H1 (cell line): Measurements from ENCODE around the gene ZNF3. TPM values are rescaled to one million over a fixed set of nuclear protein-coding genes. Genes with fewer than 3 reads are reported as not detected.

Experiments used
- CTCF ChIA-PET: fragments of 300-600 bp; sonication (Branson Sonifier 250); formaldehyde crosslinking; loops from one replicate; lab custom pipeline; 2021; ENCODE audit not compliant: partially characterized antibody; lab: Charles Lee
- POLR2A ChIA-PET: fragments of 300-600 bp; sonication (Branson Sonifier 250); formaldehyde crosslinking; loops from one replicate; lab custom pipeline; 2021; ENCODE audit warnings: inconsistent platforms; ENCODE audit not compliant: partially characterized antibody; lab: Charles Lee
- DNase-seq, 2 experiments: peaks; one replicate each; pipeline versions ENCODE4 v3.0.0 to v3.0.0-alpha.2; 2010 to 2022; ENCODE audit warnings: low spot score in 2 of 2, low read depth in 1 of 2, mixed read lengths in 1 of 2
- FAIRE-seq: peaks from 2 replicates; lab custom pipeline; 2011; peaks lifted over from hg19 to GRCh38; lab: Jason Lieb, UNC
- H2AFZ ChIP-seq: 2 replicates; pipeline ENCODE4 v1.8.1; 2012; ENCODE audit warnings: low read length, inconsistent platforms
- H2AK5ac ChIP-seq: 2 replicates; pipeline ENCODE4 v1.6.1; 2013; ENCODE audit warnings: low read depth, low read length
- H2BK120ac ChIP-seq: replicated peaks from 2 replicates; pipeline ENCODE3; 2013; ENCODE audit warnings: low read depth, low read length, inconsistent platforms
- H2BK12ac ChIP-seq: 2 replicates; pipeline ENCODE4 v1.6.1; 2013; ENCODE audit warnings: low read depth, low read length
- H2BK15ac ChIP-seq: 2 replicates; pipeline ENCODE4 v1.6.1; 2013; ENCODE audit warnings: low read length
- H2BK20ac ChIP-seq: 2 replicates; pipeline ENCODE4 v1.6.1; 2013; ENCODE audit warnings: low read length
- H2BK5ac ChIP-seq: 2 replicates; pipeline ENCODE4 v1.6.1; 2013; ENCODE audit warnings: low read depth, low read length
- H3K14ac ChIP-seq: 2 replicates; pipeline ENCODE4 v1.6.1; 2013; ENCODE audit warnings: inconsistent platforms; ENCODE audit not compliant: insufficient read length
- H3K18ac ChIP-seq: 2 replicates; pipeline ENCODE4 v1.6.1; 2013; ENCODE audit warnings: low read length; ENCODE audit errors: extremely low read depth
- H3K23ac ChIP-seq: 2 replicates; pipeline ENCODE4 v1.6.1; 2013; ENCODE audit warnings: inconsistent platforms; ENCODE audit not compliant: insufficient read length
- H3K23me2 ChIP-seq: 2 replicates; pipeline ENCODE4 v1.6.1; 2013; ENCODE audit warnings: low read depth, low read length
- H3K27ac ChIP-seq: 2 replicates; pipeline ENCODE4 v1.6.1; 2011; ENCODE audit warnings: low read depth, low read length, inconsistent platforms
- H3K27me3 ChIP-seq, 4 experiments: replicated peaks in 1 of 4; 1 replicate in 1 of 4; 2 replicates in 3 of 4; pipeline versions ENCODE4 v1.6.1 to v1.8.1; 2011 to 2013; ENCODE audit warnings: low read length in 3 of 4, mild to moderate bottlenecking in 3 of 4, inconsistent platforms in 2 of 4, mixed read lengths in 2 of 4, moderate library complexity in 1 of 4; ENCODE audit not compliant: control insufficient read depth in 3 of 4, insufficient read depth in 3 of 4; ENCODE audit errors: extremely low read depth in 1 of 4
- H3K36me3 ChIP-seq, 4 experiments: 2 replicates each; pipeline versions ENCODE4 v1.6.1 to v1.8.1; 2011 to 2013; ENCODE audit warnings: mild to moderate bottlenecking in 4 of 4, low read length in 3 of 4, moderate library complexity in 2 of 4, control low read depth in 1 of 4, inconsistent platforms in 1 of 4; ENCODE audit not compliant: insufficient read depth in 4 of 4, control insufficient read depth in 2 of 4
- H3K4ac ChIP-seq: replicated peaks from 2 replicates; pipeline ENCODE3; 2013; ENCODE audit warnings: low read length, low read depth, mixed read lengths, inconsistent platforms; ENCODE audit not compliant: insufficient read length
- H3K4me1 ChIP-seq, 4 experiments: replicated peaks in 1 of 4; 1 replicate in 1 of 4; 2 replicates in 3 of 4; pipeline versions ENCODE4 v1.6.1 to v1.8.1; 2011 to 2013; ENCODE audit warnings: low read length in 3 of 4, inconsistent platforms in 2 of 4, mixed read lengths in 1 of 4; ENCODE audit not compliant: insufficient read depth in 4 of 4, control insufficient read depth in 3 of 4
- H3K4me2 ChIP-seq, 2 experiments: 2 replicates each; pipeline versions ENCODE4 v1.6.1 to v1.8.1; 2011 to 2013; ENCODE audit warnings: low read depth in 2 of 2, low read length in 2 of 2, control low read depth in 1 of 2, inconsistent platforms in 1 of 2, mild to moderate bottlenecking in 1 of 2; ENCODE audit not compliant: insufficient read depth in 1 of 2
- H3K4me3 ChIP-seq, 4 experiments: fragments of 200-600, 300-600 bp in 1 of 4; sonication (generic), shearing (Covaris generic), sonication (Bioruptor Twin) in 1 of 4; 2 replicates each; pipeline versions ENCODE4 v1.5.1 to v1.8.1; 2011 to 2016; ENCODE audit warnings: low read length in 4 of 4, low read depth in 3 of 4, control low read depth in 2 of 4, inconsistent platforms in 2 of 4, mild to moderate bottlenecking in 2 of 4, mixed read lengths in 1 of 4, moderate library complexity in 1 of 4; ENCODE audit not compliant: insufficient read depth in 2 of 4; ENCODE audit errors: extremely low read depth in 1 of 4
- H3K56ac ChIP-seq: replicated peaks from 2 replicates; pipeline ENCODE3; 2013; ENCODE audit warnings: low read depth, mild to moderate bottlenecking, mixed read lengths, low read length, inconsistent platforms; ENCODE audit not compliant: insufficient read length
- H3K79me1 ChIP-seq: 2 replicates; pipeline ENCODE4 v1.6.1; 2013; ENCODE audit warnings: low read depth, low read length, control low read depth
- H3K79me2 ChIP-seq, 2 experiments: 2 replicates each; pipeline versions ENCODE4 v1.6.1 to v1.8.1; 2012 to 2013; ENCODE audit warnings: low read length in 2 of 2, mild to moderate bottlenecking in 2 of 2, inconsistent platforms in 1 of 2; ENCODE audit not compliant: insufficient read depth in 2 of 2, control insufficient read depth in 1 of 2
- H3K9ac ChIP-seq, 4 experiments: replicated peaks in 1 of 4; 1 replicate in 1 of 4; 2 replicates in 3 of 4; pipeline versions ENCODE4 v1.6.1 to v1.8.1; 2011 to 2013; ENCODE audit warnings: low read depth in 3 of 4, low read length in 3 of 4, control low read depth in 2 of 4, mild to moderate bottlenecking in 2 of 4, moderate library complexity in 2 of 4, inconsistent platforms in 1 of 4; ENCODE audit errors: extremely low read depth in 1 of 4
- H3K9me3 ChIP-seq, 2 experiments: 2 replicates each; pipeline versions ENCODE4 v1.6.1 to v1.8.1; 2012 to 2013; ENCODE audit warnings: mild to moderate bottlenecking in 2 of 2, moderate library complexity in 2 of 2, control low read depth in 1 of 2, inconsistent platforms in 1 of 2, low read depth in 1 of 2, low read length in 1 of 2, mixed read lengths in 1 of 2; ENCODE audit not compliant: insufficient read depth in 2 of 2
- H4K20me1 ChIP-seq, 2 experiments: replicated peaks in 1 of 2; 2 replicates each; pipeline versions ENCODE3 to v1.8.1; 2011 to 2013; ENCODE audit warnings: inconsistent platforms in 2 of 2, low read length in 2 of 2, mild to moderate bottlenecking in 1 of 2; ENCODE audit not compliant: insufficient read depth in 2 of 2, control insufficient read depth in 1 of 2
- H4K5ac ChIP-seq: 2 replicates; pipeline ENCODE4 v1.6.1; 2013; ENCODE audit warnings: low read length, low read depth, mixed read lengths, inconsistent platforms; ENCODE audit not compliant: insufficient read length
- H4K8ac ChIP-seq: 2 replicates; pipeline ENCODE4 v1.8.0; 2013; ENCODE audit warnings: mild to moderate bottlenecking, moderate library complexity, low read length, inconsistent platforms; ENCODE audit not compliant: insufficient read depth; ENCODE audit errors: extremely low read depth
- H4K91ac ChIP-seq: replicated peaks from 2 replicates; pipeline ENCODE3; 2013; ENCODE audit warnings: low read length, mixed read lengths, inconsistent platforms; ENCODE audit not compliant: insufficient read length
- CREB1 ChIP-seq: IDR thresholded peaks from 2 replicates; pipeline ENCODE4 v1.6.1; 2012; ENCODE audit warnings: inconsistent platforms
- NANOG ChIP-seq: IDR thresholded peaks from 2 replicates; pipeline ENCODE4 v1.6.1; 2011; ENCODE audit warnings: low read length, low read depth, mild to moderate bottlenecking, inconsistent platforms; ENCODE audit not compliant: insufficient read depth, poor library complexity, severe bottlenecking
- WGBS, 2 experiments: shearing (Covaris generic) in 1 of 2; methylation state at CpG; one replicate each; pipeline versions ENCODE4 v1.1.6 to v1.1.7; 2013 to 2015; ENCODE audit warnings: low lambda C conversion rate in 2 of 2, mixed read lengths in 2 of 2, inconsistent platforms in 1 of 2, low coverage in 1 of 2, missing lambda C conversion rate in 1 of 2; ENCODE audit not compliant: insufficient replicate concordance in 2 of 2, insufficient coverage in 1 of 2, insufficient read length in 1 of 2; ENCODE audit errors: extremely low coverage in 1 of 2, missing lambda C conversion rate in 1 of 2; 5-methylcytosine and 5-hydroxymethylcytosine counted together
- polyA plus RNA-seq, 7 experiments: library from polyadenylated mRNA; depleted of rRNA in 3 of 7; stranded (reverse) in 5 of 7; unstranded in 2 of 7; fragments of >200 nt in 5 of 7; fragments of 200-250 nt in 2 of 7; gene quantifications; 1 replicate in 5 of 7; 2 replicates in 1 of 7; 4 replicates in 1 of 7; pipeline versions ENCODE4 v1.2.1 to v1.2.3, GENCODE V29; 2011 to 2013; ENCODE audit warnings: missing spikeins in 2 of 7, mixed read lengths in 2 of 7
- total RNA-seq: library from RNA; stranded (reverse); fragmentation: NEBNext Ultra II Directional; extraction: Animal tissue kit (Norgen Biotek cat#: 25700); gene quantifications from 2 replicates; pipeline ENCODE4 v1.2.1, GENCODE V29; 2021

The ZNF3 gene
- total and polyA plus RNA-seq, 2 of the 8 experiments (the other 6 are each of a cell fraction or from before 2014, with no cell fraction given), result 26.9 to 49.1 TPM

GRCh38 chr7:100063376-100063775 lies 18.1 kb downstream of the ZNF3 start:
- Histone ChIP-seq H3K36me3 (peaks cover 16 to 46% (median 34%) of the 10 kb centered on the region in 4 experiments), H3K79me2 (no peaks in the 10 kb centered on the region; a peak in 1 of 4 replicates), H3K27me3 (no peaks in the 10 kb centered on the region)
- TF ChIP-seq CREB1, result no peak
- no peak for TF ChIP-seq NANOG
- TF ChIP-seq, all 59 proteins: peak for 0
- 100% methylated on average over 4 of the region's 4 CpGs; no CpG with 5 or more reads in 1 of the 2 experiments for WGBS, 2 experiments
- Histone ChIP-seq H3K18ac (no peak overlapping the region), H4K91ac (no peak overlapping the region), H3K4me2 (no peak overlapping the region), H2BK20ac (no peak overlapping the region), H3K56ac (no peak overlapping the region), H2AFZ (no peak overlapping the region), H4K5ac (no peak overlapping the region), H3K27ac (no peak overlapping the region), H3K23me2 (no peaks in the 10 kb centered on the region), H3K4me1 (no peaks in the 10 kb centered on the region), H4K20me1 (peaks cover 0 to 2% of the 10 kb centered on the region in 2 experiments), H3K9me3 (no peaks in the 10 kb centered on the region), H3K4ac (no peak overlapping the region), H3K23ac (no peak overlapping the region), H3K14ac (no peak overlapping the region), H2BK5ac (no peak overlapping the region), H3K79me1 (no peaks in the 10 kb centered on the region), H4K8ac (no peak overlapping the region), H2BK120ac (no peak overlapping the region), H3K4me3 (no peak overlapping the region), H2BK12ac (no peak overlapping the region), H3K9ac (no peak overlapping the region), H2AK5ac (no peak overlapping the region), H2BK15ac (no peak overlapping the region)
- ChIA-PET CTCF (interaction anchor here (0.6 to 1.9 kb wide), 7 partner anchors 8 to 149 kb away, joined by 3 to 7 read pairs (median 5); no protein-coding TSS in a partner anchor), POLR2A (interaction anchor here (0.8 to 19.6 kb wide), 16 partner anchors 6 to 223 kb away, joined by 3 to 294 read pairs (median 4); partner anchors contain the start of genes AP4M1, COPS6, MCM7 and ZKSCAN1)
- DNase-seq (no peak), FAIRE-seq (no peak)
